HepG2 (cell line): Measurements from ENCODE around the gene HERC4. TPM values are rescaled to one million over a fixed set of nuclear protein-coding genes. Genes with fewer than 3 reads are reported as not detected.
A peak's percentile ranks its signal among the peaks of the same experiment; 100 is the strongest.

Experiments used
- BORCS8-MEF2B ChIP-seq: sonication (generic); formaldehyde crosslinking; IDR thresholded peaks from 2 replicates; pipeline ENCODE4 v1.8.0; 2022; ENCODE audit warnings: mild to moderate bottlenecking, missing genetic modification reagents
- FIP1L1 ChIP-seq: fragments of 200-400 bp; formaldehyde crosslinking; IDR thresholded peaks from 2 replicates; pipeline ENCODE4 v1.6.1; 2018; ENCODE audit warnings: low read depth, mild to moderate bottlenecking, low read length, moderate library complexity, borderline replicate concordance; ENCODE audit not compliant: insufficient read depth
- HDAC6 ChIP-seq: fragments of 200-600 bp; sonication (generic); IDR thresholded peaks from 2 replicates; pipeline ENCODE4 v1.7.0; 2017; ENCODE audit warnings: mild to moderate bottlenecking, antibody characterized with exemption, low read length, low read depth
- NFYC ChIP-seq: IDR thresholded peaks from 2 replicates; pipeline ENCODE4 v1.6.1; 2016; ENCODE audit warnings: missing genetic modification reagents, missing compliant biosample characterization
- SOX5 ChIP-seq: IDR thresholded peaks from 2 replicates; pipeline ENCODE4 v1.6.1; 2016; ENCODE audit warnings: borderline replicate concordance
- SSRP1 ChIP-seq: IDR thresholded peaks from 2 replicates; pipeline ENCODE4 v1.6.1; 2016; ENCODE audit warnings: control low read depth
- ZNF234 ChIP-seq: sonication (generic); formaldehyde crosslinking; conservative IDR thresholded peaks from 2 replicates; pipeline ENCODE4 v1.5.1; 2020; ENCODE audit warnings: mild to moderate bottlenecking, missing genetic modification reagents
- ZNF264 ChIP-seq: sonication (generic); formaldehyde crosslinking; IDR thresholded peaks from 2 replicates; pipeline ENCODE4 v1.4.0; 2020; ENCODE audit warnings: missing genetic modification reagents
- ZNF644 ChIP-seq: IDR thresholded peaks from 2 replicates; pipeline ENCODE4 v1.6.1; 2016; ENCODE audit warnings: low read depth
- polyA plus RNA-seq, 8 experiments: library from polyadenylated mRNA; depleted of rRNA in 3 of 8; stranded (reverse) in 7 of 8; unstranded in 1 of 8; fragments of >200 nt; fragmentation: Illumina TruSeq in 4 of 8; extraction: Trizol in 4 of 8; gene quantifications; 2 replicates each; pipeline versions ENCODE4 v1.2.1 to v1.2.3, GENCODE V29; 2011 to 2016; ENCODE audit warnings: low read depth in 4 of 8, missing spikeins in 1 of 8, mixed read lengths in 1 of 8; ENCODE audit not compliant: insufficient read depth in 1 of 8
- total RNA-seq, 5 experiments: library from RNA; depleted of rRNA; stranded (reverse); fragments of >200 nt; fragmentation: Illumina TruSeq; extraction: Trizol; gene quantifications; 2 replicates each; pipeline ENCODE4 v1.2.3, GENCODE V29; 2016; ENCODE audit warnings: low read depth in 1 of 5
- TF ChIP-seq, protein P1 (sequence below): sonication (generic); formaldehyde crosslinking; IDR thresholded peaks from 2 replicates; pipeline ENCODE4 v1.8.1; 2023; ENCODE audit warnings: mild to moderate bottlenecking, missing genetic modification reagents
- TF ChIP-seq, protein P2 (sequence below): sonication (generic); formaldehyde crosslinking; IDR thresholded peaks from 2 replicates; pipeline ENCODE4 v1.4.0; 2020; ENCODE audit warnings: missing genetic modification reagents, borderline replicate concordance
- TF ChIP-seq, protein P3 (sequence below): sonication (generic); formaldehyde crosslinking; IDR thresholded peaks from 2 replicates; pipeline ENCODE4 v1.5.1; 2020; ENCODE audit warnings: mild to moderate bottlenecking, missing genetic modification reagents
- TF ChIP-seq, protein P4 (sequence below): fragments of 450-650 bp; IDR thresholded peaks from 2 replicates; pipeline ENCODE4 v1.6.1; 2017; ENCODE audit warnings: mild to moderate bottlenecking
- TF ChIP-seq, protein P5 (sequence below): sonication (generic); formaldehyde crosslinking; IDR thresholded peaks from 2 replicates; pipeline ENCODE4 v1.8.0; 2022; ENCODE audit warnings: low read depth, missing genetic modification reagents
- TF ChIP-seq, protein P6 (sequence below): sonication (generic); formaldehyde crosslinking; IDR thresholded peaks from 2 replicates; pipeline ENCODE4 v1.8.0; 2022; ENCODE audit warnings: missing genetic modification reagents, mild to moderate bottlenecking, inconsistent platforms, borderline replicate concordance
- TF ChIP-seq, protein P7 (sequence below): IDR thresholded peaks from 2 replicates; pipeline ENCODE4 v1.6.1; 2016; ENCODE audit warnings: low read depth, borderline replicate concordance

The HERC4 gene
- total and polyA plus RNA-seq, 2 of the 13 experiments (the other 11 are each of a cell fraction or from before 2014, with no cell fraction given), result 9.8 to 20.2 TPM

DNA sequence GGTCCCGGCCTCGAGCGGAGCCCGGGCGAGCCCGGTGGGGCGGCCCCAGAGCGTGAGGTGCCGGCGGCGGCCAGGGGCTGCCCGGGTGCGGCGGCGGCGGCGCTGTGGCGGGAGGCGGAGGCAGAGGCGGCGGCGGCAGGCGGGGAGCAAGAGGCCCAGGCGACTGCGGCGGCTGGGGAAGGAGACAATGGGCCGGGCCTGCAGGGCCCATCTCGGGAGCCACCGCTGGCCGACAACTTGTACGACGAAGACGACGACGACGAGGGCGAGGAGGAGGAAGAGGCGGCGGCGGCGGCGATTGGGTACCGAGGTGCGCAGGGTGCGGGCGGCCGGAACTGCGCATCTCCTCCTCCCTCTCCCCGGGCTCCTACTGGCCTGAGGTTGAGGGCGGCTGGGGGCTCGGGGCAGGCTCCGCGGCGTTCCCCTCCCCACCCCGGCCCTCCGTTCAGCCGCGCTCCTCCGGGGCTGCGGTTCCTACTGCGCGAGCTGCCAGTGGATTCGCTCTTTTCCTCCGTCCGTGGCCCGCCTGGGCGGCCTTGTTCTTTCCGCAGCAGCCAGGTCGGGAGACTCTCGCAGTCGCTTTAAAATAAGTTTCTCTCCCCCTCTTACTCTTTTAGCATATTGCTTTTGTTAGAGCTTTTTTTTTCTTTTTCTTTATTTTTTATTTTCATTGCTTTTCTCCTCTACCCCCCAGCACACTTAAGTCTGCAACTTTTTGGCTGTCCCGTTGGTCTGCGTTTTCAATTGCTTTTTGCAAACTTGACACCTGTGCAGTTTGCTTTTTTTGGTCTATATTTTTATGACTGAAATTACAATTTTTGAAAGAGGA is 190.0 kb downstream of the HERC4 start (continued):
- TF ChIP-seq, protein P1, sequence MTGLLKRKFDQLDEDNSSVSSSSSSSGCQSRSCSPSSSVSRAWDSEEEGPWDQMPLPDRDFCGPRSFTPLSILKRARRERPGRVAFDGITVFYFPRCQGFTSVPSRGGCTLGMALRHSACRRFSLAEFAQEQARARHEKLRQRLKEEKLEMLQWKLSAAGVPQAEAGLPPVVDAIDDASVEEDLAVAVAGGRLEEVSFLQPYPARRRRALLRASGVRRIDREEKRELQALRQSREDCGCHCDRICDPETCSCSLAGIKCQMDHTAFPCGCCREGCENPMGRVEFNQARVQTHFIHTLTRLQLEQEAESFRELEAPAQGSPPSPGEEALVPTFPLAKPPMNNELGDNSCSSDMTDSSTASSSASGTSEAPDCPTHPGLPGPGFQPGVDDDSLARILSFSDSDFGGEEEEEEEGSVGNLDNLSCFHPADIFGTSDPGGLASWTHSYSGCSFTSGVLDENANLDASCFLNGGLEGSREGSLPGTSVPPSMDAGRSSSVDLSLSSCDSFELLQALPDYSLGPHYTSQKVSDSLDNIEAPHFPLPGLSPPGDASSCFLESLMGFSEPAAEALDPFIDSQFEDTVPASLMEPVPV, result no peak
- TF ChIP-seq, protein P2, sequence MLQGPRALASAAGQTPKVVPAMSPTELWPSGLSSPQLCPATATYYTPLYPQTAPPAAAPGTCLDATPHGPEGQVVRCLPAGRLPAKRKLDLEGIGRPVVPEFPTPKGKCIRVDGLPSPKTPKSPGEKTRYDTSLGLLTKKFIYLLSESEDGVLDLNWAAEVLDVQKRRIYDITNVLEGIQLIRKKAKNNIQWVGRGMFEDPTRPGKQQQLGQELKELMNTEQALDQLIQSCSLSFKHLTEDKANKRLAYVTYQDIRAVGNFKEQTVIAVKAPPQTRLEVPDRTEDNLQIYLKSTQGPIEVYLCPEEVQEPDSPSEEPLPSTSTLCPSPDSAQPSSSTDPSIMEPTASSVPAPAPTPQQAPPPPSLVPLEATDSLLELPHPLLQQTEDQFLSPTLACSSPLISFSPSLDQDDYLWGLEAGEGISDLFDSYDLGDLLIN (CRISPR knock-in tag), result no peak
- TF ChIP-seq HDAC6, result no peak
- 0 out of 2 replicates have a peak, but pooled peaks have one; percentile 8 for TF ChIP-seq ZNF264 (CRISPR knock-in tag)
- TF ChIP-seq BORCS8-MEF2B (CRISPR knock-in tag), result no peak
- TF ChIP-seq SSRP1 (CRISPR knock-in tag), result no peak
- TF ChIP-seq, protein P3, sequence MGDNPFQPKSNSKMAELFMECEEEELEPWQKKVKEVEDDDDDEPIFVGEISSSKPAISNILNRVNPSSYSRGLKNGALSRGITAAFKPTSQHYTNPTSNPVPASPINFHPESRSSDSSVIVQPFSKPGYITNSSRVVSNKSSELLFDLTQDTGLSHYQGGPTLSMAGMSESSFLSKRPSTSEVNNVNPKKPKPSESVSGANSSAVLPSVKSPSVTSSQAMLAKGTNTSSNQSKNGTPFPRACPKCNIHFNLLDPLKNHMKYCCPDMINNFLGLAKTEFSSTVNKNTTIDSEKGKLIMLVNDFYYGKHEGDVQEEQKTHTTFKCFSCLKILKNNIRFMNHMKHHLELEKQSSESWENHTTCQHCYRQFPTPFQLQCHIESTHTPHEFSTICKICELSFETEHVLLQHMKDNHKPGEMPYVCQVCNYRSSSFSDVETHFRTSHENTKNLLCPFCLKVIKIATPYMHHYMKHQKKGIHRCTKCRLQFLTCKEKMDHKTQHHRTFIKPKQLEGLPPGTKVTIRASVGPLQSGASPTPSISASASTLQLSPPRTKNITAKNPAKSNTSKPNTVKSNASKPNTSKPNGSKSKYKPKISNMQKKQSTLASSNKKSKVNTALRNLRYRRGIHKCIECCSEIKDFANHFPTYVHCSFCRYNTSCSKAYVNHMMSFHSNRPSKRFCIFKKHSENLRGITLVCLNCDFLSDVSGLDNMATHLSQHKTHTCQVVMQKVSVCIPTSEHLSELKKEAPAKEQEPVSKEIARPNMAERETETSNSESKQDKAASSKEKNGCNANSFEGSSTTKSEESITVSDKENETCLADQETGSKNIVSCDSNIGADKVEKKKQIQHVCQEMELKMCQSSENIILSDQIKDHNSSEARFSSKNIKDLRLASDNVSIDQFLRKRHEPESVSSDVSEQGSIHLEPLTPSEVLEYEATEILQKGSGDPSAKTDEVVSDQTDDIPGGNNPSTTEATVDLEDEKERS, result no peak
- TF ChIP-seq, protein P4, sequence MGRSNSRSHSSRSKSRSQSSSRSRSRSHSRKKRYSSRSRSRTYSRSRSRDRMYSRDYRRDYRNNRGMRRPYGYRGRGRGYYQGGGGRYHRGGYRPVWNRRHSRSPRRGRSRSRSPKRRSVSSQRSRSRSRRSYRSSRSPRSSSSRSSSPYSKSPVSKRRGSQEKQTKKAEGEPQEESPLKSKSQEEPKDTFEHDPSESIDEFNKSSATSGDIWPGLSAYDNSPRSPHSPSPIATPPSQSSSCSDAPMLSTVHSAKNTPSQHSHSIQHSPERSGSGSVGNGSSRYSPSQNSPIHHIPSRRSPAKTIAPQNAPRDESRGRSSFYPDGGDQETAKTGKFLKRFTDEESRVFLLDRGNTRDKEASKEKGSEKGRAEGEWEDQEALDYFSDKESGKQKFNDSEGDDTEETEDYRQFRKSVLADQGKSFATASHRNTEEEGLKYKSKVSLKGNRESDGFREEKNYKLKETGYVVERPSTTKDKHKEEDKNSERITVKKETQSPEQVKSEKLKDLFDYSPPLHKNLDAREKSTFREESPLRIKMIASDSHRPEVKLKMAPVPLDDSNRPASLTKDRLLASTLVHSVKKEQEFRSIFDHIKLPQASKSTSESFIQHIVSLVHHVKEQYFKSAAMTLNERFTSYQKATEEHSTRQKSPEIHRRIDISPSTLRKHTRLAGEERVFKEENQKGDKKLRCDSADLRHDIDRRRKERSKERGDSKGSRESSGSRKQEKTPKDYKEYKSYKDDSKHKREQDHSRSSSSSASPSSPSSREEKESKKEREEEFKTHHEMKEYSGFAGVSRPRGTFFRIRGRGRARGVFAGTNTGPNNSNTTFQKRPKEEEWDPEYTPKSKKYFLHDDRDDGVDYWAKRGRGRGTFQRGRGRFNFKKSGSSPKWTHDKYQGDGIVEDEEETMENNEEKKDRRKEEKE, result no peak
- TF ChIP-seq NFYC (CRISPR knock-in tag), result peak; percentile 51; the same call in 1 of the 2 replicates
- TF ChIP-seq FIP1L1, result no peak
- TF ChIP-seq, protein P5, sequence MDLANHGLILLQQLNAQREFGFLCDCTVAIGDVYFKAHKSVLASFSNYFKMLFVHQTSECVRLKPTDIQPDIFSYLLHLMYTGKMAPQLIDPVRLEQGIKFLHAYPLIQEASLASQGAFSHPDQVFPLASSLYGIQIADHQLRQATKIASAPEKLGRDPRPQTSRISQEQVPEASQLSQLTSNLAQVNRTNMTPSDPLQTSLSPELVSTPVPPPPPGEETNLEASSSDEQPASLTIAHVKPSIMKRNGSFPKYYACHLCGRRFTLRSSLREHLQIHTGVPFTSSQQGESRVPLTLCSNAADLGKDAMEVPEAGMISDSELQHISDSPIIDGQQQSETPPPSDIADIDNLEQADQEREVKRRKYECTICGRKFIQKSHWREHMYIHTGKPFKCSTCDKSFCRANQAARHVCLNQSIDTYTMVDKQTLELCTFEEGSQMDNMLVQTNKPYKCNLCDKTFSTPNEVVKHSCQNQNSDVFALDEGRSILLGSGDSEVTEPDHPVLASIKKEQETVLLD (CRISPR knock-in tag), result peak; percentile 55; the same call in 1 of the 2 replicates
- 0 out of 2 replicates have a peak, but pooled peaks have one; percentile 81 for TF ChIP-seq ZNF234
- TF ChIP-seq, protein P6, sequence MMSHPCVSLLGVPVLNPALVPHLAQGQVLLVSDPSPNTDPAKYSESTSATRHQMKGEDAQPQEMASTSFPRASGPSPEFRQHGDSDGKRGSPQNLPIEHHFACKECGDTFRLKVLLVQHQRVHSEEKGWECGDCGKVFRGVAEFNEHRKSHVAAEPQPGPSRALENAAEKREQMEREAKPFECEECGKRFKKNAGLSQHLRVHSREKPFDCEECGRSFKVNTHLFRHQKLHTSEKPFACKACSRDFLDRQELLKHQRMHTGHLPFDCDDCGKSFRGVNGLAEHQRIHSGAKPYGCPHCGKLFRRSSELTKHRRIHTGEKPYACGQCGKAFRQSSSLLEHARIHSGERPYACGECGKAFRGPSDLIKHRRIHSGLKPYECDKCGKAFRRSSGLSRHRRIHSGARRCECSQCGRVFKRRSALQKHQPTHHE (CRISPR knock-in tag), result no peak
- no peak for TF ChIP-seq ZNF644 (CRISPR knock-in tag)
- TF ChIP-seq, protein P7, sequence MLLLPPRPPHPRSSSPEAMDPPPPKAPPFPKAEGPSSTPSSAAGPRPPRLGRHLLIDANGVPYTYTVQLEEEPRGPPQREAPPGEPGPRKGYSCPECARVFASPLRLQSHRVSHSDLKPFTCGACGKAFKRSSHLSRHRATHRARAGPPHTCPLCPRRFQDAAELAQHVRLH (CRISPR knock-in tag), result no peak
- no peak for TF ChIP-seq SOX5 (CRISPR knock-in tag)
